ENCODE data around the gene KNOP1. TPM values are rescaled to one million over a fixed set of nuclear protein-coding genes. Genes with fewer than 3 reads are reported as not detected.

The KNOP1 gene
- total RNA-seq, 2 experiments from 2014 or later, result 19.7 to 33.2 TPM

DNA sequence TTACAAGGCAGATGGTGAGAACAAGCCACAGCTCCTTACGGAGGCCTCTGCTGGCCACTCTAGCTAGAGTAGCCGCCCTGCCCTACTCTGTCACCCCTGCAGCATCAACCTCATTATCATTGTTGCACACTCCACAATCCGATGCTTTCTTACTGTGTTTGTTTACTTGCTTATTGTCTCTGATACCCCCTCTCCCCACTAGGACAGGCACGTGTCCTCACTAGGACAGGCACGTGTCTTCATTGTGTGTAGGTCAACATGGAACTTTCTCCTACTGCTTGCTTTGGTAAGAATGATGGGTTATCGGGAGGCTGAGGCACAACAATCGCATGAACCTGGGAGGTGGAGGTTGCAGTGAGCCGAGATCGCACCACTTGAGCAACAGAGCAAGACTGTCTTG is 63.9 kb downstream of the KNOP1 start:
- TF ChIP-seq EZH2phosphoT487 (IDR thresholded peaks at IDR 0.05; ENCODE audit: borderline replicate concordance, low read depth, low read length), result no peak
- TF ChIP-seq, protein P1, sequence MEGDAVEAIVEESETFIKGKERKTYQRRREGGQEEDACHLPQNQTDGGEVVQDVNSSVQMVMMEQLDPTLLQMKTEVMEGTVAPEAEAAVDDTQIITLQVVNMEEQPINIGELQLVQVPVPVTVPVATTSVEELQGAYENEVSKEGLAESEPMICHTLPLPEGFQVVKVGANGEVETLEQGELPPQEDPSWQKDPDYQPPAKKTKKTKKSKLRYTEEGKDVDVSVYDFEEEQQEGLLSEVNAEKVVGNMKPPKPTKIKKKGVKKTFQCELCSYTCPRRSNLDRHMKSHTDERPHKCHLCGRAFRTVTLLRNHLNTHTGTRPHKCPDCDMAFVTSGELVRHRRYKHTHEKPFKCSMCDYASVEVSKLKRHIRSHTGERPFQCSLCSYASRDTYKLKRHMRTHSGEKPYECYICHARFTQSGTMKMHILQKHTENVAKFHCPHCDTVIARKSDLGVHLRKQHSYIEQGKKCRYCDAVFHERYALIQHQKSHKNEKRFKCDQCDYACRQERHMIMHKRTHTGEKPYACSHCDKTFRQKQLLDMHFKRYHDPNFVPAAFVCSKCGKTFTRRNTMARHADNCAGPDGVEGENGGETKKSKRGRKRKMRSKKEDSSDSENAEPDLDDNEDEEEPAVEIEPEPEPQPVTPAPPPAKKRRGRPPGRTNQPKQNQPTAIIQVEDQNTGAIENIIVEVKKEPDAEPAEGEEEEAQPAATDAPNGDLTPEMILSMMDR (conservative IDR thresholded peaks at IDR 0.05; ENCODE audit: low read length), result no peak
- no TSS peak for BruUV-seq (replicated peaks)
- Histone ChIP-seq H3K79me2 (ENCODE audit: insufficient read depth, low read depth, low read length) (no peaks in the 10 kb centered on the region), H3K4me2 (ENCODE audit: low read length) (no peak overlapping the region), H3K4me3 (ENCODE audit: low read depth, low read length, poor library complexity, severe bottlenecking) (no peak overlapping the region), H3K9me3 (ENCODE audit: low read length) (no peaks in the 10 kb centered on the region), H3K36me3 (ENCODE audit: insufficient read depth, low read length) (peaks cover 25% of the 10 kb centered on the region), H3K9me2 (ENCODE audit: insufficient read depth, low read length) (no peaks in the 10 kb centered on the region), H2AFZ (ENCODE audit: low read length) (no peak overlapping the region), H3K27ac (ENCODE audit: low read depth, low read length, poor library complexity, severe bottlenecking) (no peak overlapping the region), H4K20me1 (ENCODE audit: insufficient read depth, low read length) (no peaks in the 10 kb centered on the region), H3K4me1 (ENCODE audit: insufficient read depth, low read length, poor library complexity, severe bottlenecking) (no peaks in the 10 kb centered on the region)
- POLR2A ChIA-PET, result interaction anchor here (0.7 kb wide), 1 partner anchor 975 kb away, joined by 4 read pairs; no protein-coding TSS in a partner anchor
- no peak for DNase-seq (ENCODE audit: low spot score)
- intact Hi-C loops (cut with micrococcal nuclease; ENCODE audit: unreplicated experiment), result no loop called here
- CTCF ChIA-PET (ENCODE audit: unreplicated experiment), result no interaction called here

Other genes with a start within 250 kb of the KNOP1 start
- 18.5 and 23.4 TPM in 2 replicates for gene GDE1, start 196.1 kb downstream of the KNOP1 start, total RNA-seq (2014; rRNA removed; shearing (Covaris generic))
- 30.8 and 33.5 TPM in 2 replicates for gene GDE1, start 196.1 kb downstream of the KNOP1 start, total RNA-seq (2022)
- gene CCP110, start 194.3 kb downstream of the KNOP1 start, total RNA-seq (2014; rRNA removed; shearing (Covaris generic)), result 22.6 and 29.2 TPM in 2 replicates
- 38.4 and 49.9 TPM in 2 replicates for gene CCP110, start 194.3 kb downstream of the KNOP1 start, total RNA-seq (2022)
- gene VPS35L, start 162.5 kb downstream of the KNOP1 start, total RNA-seq (2014; rRNA removed; shearing (Covaris generic)), result 13.1 and 16.5 TPM in 2 replicates
- 59.9 and 65.2 TPM in 2 replicates for gene VPS35L, start 162.5 kb downstream of the KNOP1 start, total RNA-seq (2022)
- gene IQCK, start within 50 bp of the KNOP1 start, total RNA-seq (2014; rRNA removed; shearing (Covaris generic)), result 1.3 and 2.2 TPM in 2 replicates
- gene IQCK, start within 50 bp of the KNOP1 start, total RNA-seq (2022), result 2.7 and 4.3 TPM in 2 replicates
- not detected in 2 replicates for gene GPRC5B, start 166.6 kb upstream of the KNOP1 start, total RNA-seq (2014; rRNA removed; shearing (Covaris generic))
- gene GPRC5B, start 166.6 kb upstream of the KNOP1 start, total RNA-seq (2022), result not detected in 2 replicates

All from OCI-LY7 (cell line).